DND-41 (cell line): ENCODE measurements around the gene ACTR2.
"Not testable (repeated sequence)": the region's sequence is repeated elsewhere in the genome, so short reads cannot be mapped to it uniquely, and the experiment has no call there.

Source experiments
- ATAC-seq: fragments of 200-7000 bp; cut with Tn5 transposase; 3 replicates; pipeline ENCODE4 v1.9.1; 2021; ENCODE audit warnings: low read depth; ENCODE audit not compliant: insufficient read depth
- DNase-seq: peaks from one replicate; pipeline ENCODE4 v3.0.0-alpha.2; 2020
- H2AFZ ChIP-seq: 2 replicates; pipeline ENCODE4 v1.6.0; 2012; ENCODE audit warnings: low read depth, low read length
- H3K27ac ChIP-seq: 2 replicates; pipeline ENCODE4 v1.5.1; 2012; ENCODE audit warnings: low read length, inconsistent platforms
- H3K27me3 ChIP-seq: fragments of 200-600 bp; sonication (generic); 2 replicates; pipeline ENCODE4 v1.6.0; 2012; ENCODE audit warnings: low read length, mild to moderate bottlenecking, inconsistent platforms; ENCODE audit not compliant: insufficient read depth, poor library complexity
- H3K36me3 ChIP-seq: 2 replicates; pipeline ENCODE4 v1.5.1; 2012; ENCODE audit warnings: low read length, inconsistent platforms; ENCODE audit not compliant: insufficient read depth
- H3K4me1 ChIP-seq: 2 replicates; pipeline ENCODE4 v1.5.1; 2012; ENCODE audit warnings: mild to moderate bottlenecking, low read length; ENCODE audit not compliant: insufficient read depth
- H3K4me2 ChIP-seq: 2 replicates; pipeline ENCODE4 v1.6.0; 2012; ENCODE audit warnings: mild to moderate bottlenecking, moderate library complexity, low read length, inconsistent platforms; ENCODE audit not compliant: insufficient read depth
- H3K4me3 ChIP-seq, 2 experiments: fragments of 200-600 bp in 1 of 2; shearing (Covaris generic) in 1 of 2; 2 replicates each; pipeline ENCODE4 v1.5.1; 2012 to 2016; ENCODE audit warnings: inconsistent platforms in 2 of 2, low read length in 2 of 2, mild to moderate bottlenecking in 2 of 2, low read depth in 1 of 2, moderate library complexity in 1 of 2
- H3K79me2 ChIP-seq: 2 replicates; pipeline ENCODE4 v1.6.0; 2012; ENCODE audit warnings: low read length, inconsistent platforms; ENCODE audit not compliant: insufficient read depth
- H3K9ac ChIP-seq: 2 replicates; pipeline ENCODE4 v1.6.0; 2012; ENCODE audit warnings: low read depth, mild to moderate bottlenecking, inconsistent platforms, low read length, moderate library complexity
- H3K9me3 ChIP-seq: 2 replicates; pipeline ENCODE4 v1.5.1; 2012; ENCODE audit warnings: low read length, moderate library complexity, mild to moderate bottlenecking, inconsistent platforms; ENCODE audit not compliant: insufficient read depth, severe bottlenecking
- H4K20me1 ChIP-seq: 2 replicates; pipeline ENCODE4 v1.6.0; 2012; ENCODE audit warnings: low read length; ENCODE audit not compliant: insufficient read depth
- CTCF ChIP-seq: IDR thresholded peaks from 2 replicates; pipeline ENCODE4 v1.5.1; 2012; ENCODE audit warnings: borderline replicate concordance, low read length, moderate library complexity, mild to moderate bottlenecking; ENCODE audit not compliant: poor library complexity, severe bottlenecking; ENCODE audit errors: extremely low read depth
- EZH2 ChIP-seq: IDR thresholded peaks from 3 replicates; pipeline ENCODE4 v1.6.1; 2012; ENCODE audit warnings: borderline replicate concordance, low read depth, mild to moderate bottlenecking, moderate library complexity, low read length, inconsistent platforms; ENCODE audit not compliant: severe bottlenecking

The ACTR2 gene

GRCh38 chr2:65252640-65253039, 25.0 kb downstream of the ACTR2 start:
- Histone ChIP-seq H3K9me3 (no peaks in the 10 kb centered on the region), H3K4me2 (no peak overlapping the region), H2AFZ (no peak overlapping the region), H3K4me3 (no peak overlapping the region), H4K20me1 (peaks cover 5% of the 10 kb centered on the region; the same call in 1 of the 2 replicates), H3K79me2 (peaks cover 26% of the 10 kb centered on the region; the same call in 1 of the 2 replicates), H3K9ac (no peak overlapping the region), H3K27ac (no peak overlapping the region), H3K4me1 (no peaks in the 10 kb centered on the region), H3K36me3 (peaks cover 75% of the 10 kb centered on the region), H3K27me3 (no peaks in the 10 kb centered on the region)
- no peak for TF ChIP-seq CTCF
- TF ChIP-seq EZH2 = no peak
- no peak for DNase-seq
- no peak for ATAC-seq

- H3K79me2 ChIP-seq = peaks cover 32% of the 10 kb centered on the region
- no peak overlapping the region for H3K4me2 ChIP-seq
- no peak overlapping the region for H3K9ac ChIP-seq
- DNase-seq (no peak), ATAC-seq (no peak)
- no peak overlapping the region for H3K27ac ChIP-seq
- H3K4me3 ChIP-seq = no peak overlapping the region
- peaks cover 82% of the 10 kb centered on the region for H3K36me3 ChIP-seq
- H3K27me3 ChIP-seq = no peaks in the 10 kb centered on the region
- peaks cover 14% of the 10 kb centered on the region; the same call in 1 of the 2 replicates for H4K20me1 ChIP-seq
- no peak overlapping the region for H2AFZ ChIP-seq
- TF ChIP-seq CTCF (no peak), EZH2 (no peak)
- H3K4me1 ChIP-seq = no peaks in the 10 kb centered on the region
- H3K9me3 ChIP-seq = no peaks in the 10 kb centered on the region
Observed at GRCh38 chr2:65255356-65255755, 27.7 kb downstream of the ACTR2 start.

- DNase-seq (no peak), ATAC-seq (no peak)
- Histone ChIP-seq H2AFZ (no peak overlapping the region), H3K4me1 (no peaks in the 10 kb centered on the region), H3K9ac (no peak overlapping the region), H3K36me3 (peaks cover 79% of the 10 kb centered on the region), H3K79me2 (peaks cover 35% of the 10 kb centered on the region), H3K4me2 (no peak overlapping the region), H3K27ac (no peak overlapping the region), H3K9me3 (no peaks in the 10 kb centered on the region), H3K27me3 (no peaks in the 10 kb centered on the region), H3K4me3 (no peak overlapping the region), H4K20me1 (peaks cover 17% of the 10 kb centered on the region; the same call in 1 of the 2 replicates)
- TF ChIP-seq EZH2 (no peak), CTCF (peak; percentile 50)
Observed at GRCh38 chr2:65256054-65256453, 28.4 kb downstream of the ACTR2 start.

- not testable (repeated sequence) for ATAC-seq, H3K4me3 ChIP-seq, H3K27me3 ChIP-seq, H3K9me3 ChIP-seq, H2AFZ ChIP-seq, DNase-seq, H3K9ac ChIP-seq, H3K4me1 ChIP-seq, H3K4me2 ChIP-seq, H3K27ac ChIP-seq
- Histone ChIP-seq H3K79me2 (peaks cover 46% of the 10 kb centered on the region), H4K20me1 (peaks cover 24% of the 10 kb centered on the region; the same call in 1 of the 2 replicates), H3K36me3 (peaks cover 79% of the 10 kb centered on the region)
Observed at GRCh38 chr2:65257866-65258265, 30.2 kb downstream of the ACTR2 start.
